IMR-90 (cell line): ENCODE data around the gene ATP9B. TPM values are rescaled to one million over a fixed set of nuclear protein-coding genes. Genes with fewer than 3 reads are reported as not detected.

Source experiments
- ATAC-seq: fragments of 200-7000 bp; cut with Tn5 transposase; 2 replicates; pipeline ENCODE4 v1.9.1; 2020; ENCODE audit warnings: low read depth, mild to moderate bottlenecking, moderate library complexity
- BruUV-seq: library from RNA; stranded (reverse); fragments of 400-500 nt; replicated peaks from 2 replicates; lab custom pipeline; 2021; lab: Mats Ljungman, UMichigan
- CTCF ChIA-PET: fragments of 300-600 bp; formaldehyde crosslinking; extraction: SDS; loops from one replicate; lab custom pipeline; 2021; ENCODE audit warnings: antibody characterized with exemption; lab: Yijun Ruan, JAX
- POLR2A ChIA-PET: fragments of 300-600 bp; sonication (Branson Sonifier 250); formaldehyde crosslinking; loops from one replicate; lab custom pipeline; 2022; ENCODE audit warnings: antibody characterized with exemption; ENCODE audit not compliant: unreplicated experiment; lab: Charles Lee
- DNase-seq: peaks from one replicate; pipeline ENCODE4 v3.0.0; 2013
- H2AFZ ChIP-seq: replicated peaks from 2 replicates; pipeline ENCODE3; 2013; ENCODE audit warnings: low read length, mild to moderate bottlenecking; ENCODE audit not compliant: poor library complexity
- H2AK5ac ChIP-seq: 2 replicates; pipeline ENCODE4 v1.6.1; 2013; ENCODE audit warnings: low read depth, low read length, inconsistent platforms
- H2AK9ac ChIP-seq: replicated peaks from 2 replicates; pipeline ENCODE3; 2013; ENCODE audit warnings: mild to moderate bottlenecking, low read depth, low read length, moderate library complexity; ENCODE audit not compliant: poor library complexity
- H2BK120ac ChIP-seq: 2 replicates; pipeline ENCODE4 v1.6.1; 2013; ENCODE audit warnings: low read depth, low read length, inconsistent platforms
- H2BK15ac ChIP-seq: 3 replicates; pipeline ENCODE4 v1.6.1; 2013; ENCODE audit warnings: low read depth, low read length, inconsistent platforms
- H2BK20ac ChIP-seq: 2 replicates; pipeline ENCODE4 v1.6.1; 2013; ENCODE audit warnings: low read depth, mild to moderate bottlenecking, inconsistent platforms, low read length, moderate library complexity
- H2BK5ac ChIP-seq: 2 replicates; pipeline ENCODE4 v1.6.1; 2013; ENCODE audit warnings: mild to moderate bottlenecking, low read depth, low read length, inconsistent platforms; ENCODE audit not compliant: poor library complexity, severe bottlenecking
- H3K14ac ChIP-seq: replicated peaks from 2 replicates; pipeline ENCODE4 v1.6.1; 2013; ENCODE audit warnings: low read depth, low read length, inconsistent platforms
- H3K18ac ChIP-seq: 2 replicates; pipeline ENCODE4 v1.6.1; 2013; ENCODE audit warnings: low read depth, low read length, control low read depth
- H3K23ac ChIP-seq: 2 replicates; pipeline ENCODE4 v1.6.1; 2013; ENCODE audit warnings: low read depth, low read length, inconsistent platforms
- H3K27ac ChIP-seq: 2 replicates; pipeline ENCODE4 v1.5.1; 2013; ENCODE audit warnings: mild to moderate bottlenecking, control low read depth, low read length; ENCODE audit not compliant: insufficient read depth
- H3K27me3 ChIP-seq: 2 replicates; pipeline ENCODE4 v1.6.1; 2013; ENCODE audit warnings: low read length; ENCODE audit not compliant: control insufficient read depth, insufficient read depth
- H3K36me3 ChIP-seq: 2 replicates; pipeline ENCODE4 v1.6.1; 2013; ENCODE audit warnings: low read length, mixed read lengths; ENCODE audit not compliant: control insufficient read depth, insufficient read depth
- H3K4ac ChIP-seq: 2 replicates; pipeline ENCODE4 v1.6.1; 2013; ENCODE audit warnings: low read depth, low read length, inconsistent platforms
- H3K4me1 ChIP-seq: 2 replicates; pipeline ENCODE4 v1.6.1; 2013; ENCODE audit warnings: low read length, mixed read lengths; ENCODE audit not compliant: control insufficient read depth, insufficient read depth
- H3K4me2 ChIP-seq: 2 replicates; pipeline ENCODE4 v1.6.1; 2013; ENCODE audit warnings: low read depth, mild to moderate bottlenecking, control low read depth, low read length, moderate library complexity
- H3K4me3 ChIP-seq: 2 replicates; pipeline ENCODE4 v1.5.1; 2013; ENCODE audit warnings: low read depth, mild to moderate bottlenecking, control low read depth, low read length, moderate library complexity; ENCODE audit not compliant: insufficient read depth
- H3K56ac ChIP-seq: 2 replicates; pipeline ENCODE4 v1.6.1; 2013; ENCODE audit warnings: low read length, inconsistent platforms; ENCODE audit not compliant: insufficient read depth; ENCODE audit errors: extremely low read depth
- H3K79me1 ChIP-seq, 2 experiments: 2 replicates each; pipeline ENCODE4 v1.6.1; 2013; ENCODE audit warnings: low read length in 2 of 2, inconsistent platforms in 1 of 2, low read depth in 1 of 2
- H3K9ac ChIP-seq: 2 replicates; pipeline ENCODE4 v1.6.1; 2013; ENCODE audit warnings: low read depth, low read length, control low read depth
- H3K9me1 ChIP-seq: 2 replicates; pipeline ENCODE4 v1.6.1; 2013; ENCODE audit warnings: low read length, inconsistent platforms; ENCODE audit not compliant: insufficient read depth
- H3K9me3 ChIP-seq: 2 replicates; pipeline ENCODE4 v1.6.1; 2013; ENCODE audit warnings: low read length; ENCODE audit not compliant: control insufficient read depth, insufficient read depth
- H4K20me1 ChIP-seq: 2 replicates; pipeline ENCODE4 v1.6.1; 2013; ENCODE audit warnings: low read length, inconsistent platforms; ENCODE audit not compliant: insufficient read depth
- H4K5ac ChIP-seq: 2 replicates; pipeline ENCODE4 v1.6.1; 2013; ENCODE audit warnings: mild to moderate bottlenecking, low read depth, low read length, control low read depth
- H4K8ac ChIP-seq, 2 experiments: 2 replicates each; pipeline ENCODE4 v1.6.1; 2013; ENCODE audit warnings: low read depth in 2 of 2, low read length in 2 of 2, control low read depth in 1 of 2, inconsistent platforms in 1 of 2
- H4K91ac ChIP-seq: 2 replicates; pipeline ENCODE4 v1.6.1; 2013; ENCODE audit warnings: low read depth, low read length, inconsistent platforms; ENCODE audit not compliant: insufficient read depth
- BHLHE40 ChIP-seq: fragments of 150-350 bp; IDR thresholded peaks from 2 replicates; pipeline ENCODE4 v1.6.1; 2016; ENCODE audit warnings: mild to moderate bottlenecking, low read depth, low read length
- CEBPB ChIP-seq: IDR thresholded peaks from 2 replicates; pipeline ENCODE4 v1.6.1; 2012; ENCODE audit warnings: low read depth, low read length, improper control_type of control experiment
- CHD1 ChIP-seq: IDR thresholded peaks from 2 replicates; pipeline ENCODE4 v1.6.1; 2012; ENCODE audit warnings: low read depth, low read length, improper control_type of control experiment
- CTCF ChIP-seq: conservative IDR thresholded peaks from 2 replicates; pipeline ENCODE4 v1.5.1; 2012; ENCODE audit warnings: mild to moderate bottlenecking, low read depth, low read length, improper control_type of control experiment
- ELK1 ChIP-seq: fragments of 150-350 bp; IDR thresholded peaks from 2 replicates; pipeline ENCODE4 v1.6.1; 2016; ENCODE audit warnings: low read depth, mild to moderate bottlenecking, low read length, moderate library complexity, borderline replicate concordance
- FOS ChIP-seq: fragments of 150-350 bp; IDR thresholded peaks from 2 replicates; pipeline ENCODE4 v1.6.1; 2016; ENCODE audit warnings: low read depth, low read length
- MAFK ChIP-seq: IDR thresholded peaks from 2 replicates; pipeline ENCODE4 v1.6.1; 2012; ENCODE audit warnings: low read depth, low read length, improper control_type of control experiment
- MAZ ChIP-seq: IDR thresholded peaks from 2 replicates; pipeline ENCODE4 v1.6.1; 2012; ENCODE audit warnings: low read depth, mild to moderate bottlenecking, low read length, improper control_type of control experiment, moderate library complexity, borderline replicate concordance
- MXI1 ChIP-seq: IDR thresholded peaks from 2 replicates; pipeline ENCODE4 v1.6.1; 2012; ENCODE audit warnings: low read depth, mild to moderate bottlenecking, low read length, moderate library complexity, borderline replicate concordance
- NFE2L2 ChIP-seq: fragments of 150-350 bp; IDR thresholded peaks from 2 replicates; pipeline ENCODE4 v1.6.1; 2016; ENCODE audit warnings: low read depth, mild to moderate bottlenecking, low read length
- POLR2A ChIP-seq: IDR thresholded peaks from 2 replicates; pipeline ENCODE4 v1.6.1; 2012; ENCODE audit warnings: mild to moderate bottlenecking, low read depth, low read length
- RAD21 ChIP-seq: IDR thresholded peaks from 2 replicates; pipeline ENCODE4 v1.6.1; 2012; ENCODE audit warnings: low read length, improper control_type of control experiment
- RCOR1 ChIP-seq: IDR thresholded peaks from 2 replicates; pipeline ENCODE4 v1.6.1; 2012; ENCODE audit warnings: mild to moderate bottlenecking, low read length, improper control_type of control experiment; ENCODE audit not compliant: insufficient replicate concordance
- RFX5 ChIP-seq: IDR thresholded peaks from 2 replicates; pipeline ENCODE4 v1.8.0; 2012; ENCODE audit warnings: low read depth, mild to moderate bottlenecking, low read length, moderate library complexity
- SMC3 ChIP-seq: fragments of 150-350 bp; IDR thresholded peaks from 2 replicates; pipeline ENCODE4 v1.6.1; 2016; ENCODE audit warnings: low read depth, mild to moderate bottlenecking, antibody characterized with exemption, low read length, moderate library complexity
- USF2 ChIP-seq: fragments of 150-350 bp; IDR thresholded peaks from 2 replicates; pipeline ENCODE4 v1.6.1; 2017; ENCODE audit warnings: mild to moderate bottlenecking, antibody characterized with exemption, low read length, low read depth
- WGBS, 2 experiments: methylation state at CpG; one replicate each; pipeline versions ENCODE4 v1.1.5 to v1.1.7; 2013; ENCODE audit warnings: missing lambda C conversion rate in 2 of 2; ENCODE audit not compliant: insufficient read length in 1 of 2; ENCODE audit errors: extremely low coverage in 2 of 2; 5-methylcytosine and 5-hydroxymethylcytosine counted together
- dilution Hi-C: fragments of 300-500 bp; cut with HindIII; formaldehyde crosslinking; loops from one replicate; pipeline ENCODE4 v1.14.3; 2018; ENCODE audit warnings: low sequenced_read_pairs; ENCODE audit not compliant: unreplicated experiment
- in situ Hi-C: fragments of 300-500 bp; cut with MboI; formaldehyde crosslinking; loops from 3 replicates; pipeline ENCODE4 v1.14.3; 2019; ENCODE audit warnings: low sequenced_read_pairs, inconsistent platforms, mixed read lengths
- intact Hi-C: fragments of 100-400 bp; cut with micrococcal nuclease; formaldehyde crosslinking; loops from 2 replicates; pipeline ENCODE4 v1.10.0; 2022
- polyA plus RNA-seq, 3 experiments: library from polyadenylated mRNA; depleted of rRNA; stranded (reverse); fragments of >200 nt; gene quantifications; 2 replicates each; pipeline ENCODE4 v1.2.3, GENCODE V29; 2012; ENCODE audit warnings: low replicate concordance in 1 of 3
- total RNA-seq: library from RNA; depleted of rRNA; stranded (reverse); fragments of >200 nt; gene quantifications from 2 replicates; pipeline ENCODE4 v1.2.3, GENCODE V29; 2012

Gene ATP9B
- total and polyA plus RNA-seq, 2 of the 4 experiments (the other 2 are of a cell fraction): 11.0 to 11.5 TPM

- Histone ChIP-seq H3K14ac (no peak overlapping the region), H3K9me3 (no peaks in the 10 kb centered on the region), H3K27ac (no peak overlapping the region), H2BK20ac (no peak overlapping the region), H3K4me3 (no peak overlapping the region), H4K5ac (no peak overlapping the region), H3K36me3 (peaks cover 3% of the 10 kb centered on the region), H3K56ac (no peak overlapping the region), H2AK9ac (no peak overlapping the region), H3K9me1 (peaks cover 3% of the 10 kb centered on the region; the same call in 1 of the 2 replicates), H3K4ac (no peak overlapping the region), H3K9ac (no peak overlapping the region), H3K27me3 (no peaks in the 10 kb centered on the region), H2BK120ac (no peak overlapping the region), H2BK5ac (no peak overlapping the region), H2BK15ac (no peak overlapping the region), H4K20me1 (no peaks in the 10 kb centered on the region), H4K8ac (no peak overlapping the region), H3K4me2 (no peak overlapping the region), H3K18ac (no peak overlapping the region), H3K4me1 (no peaks in the 10 kb centered on the region), H3K23ac (no peak overlapping the region), H4K91ac (no peak overlapping the region), H3K79me1 (no peaks in the 10 kb centered on the region), H2AFZ (no peak overlapping the region), H2AK5ac (no peak overlapping the region)
- DNase-seq (no peak), ATAC-seq (no peak)
- no peak for TF ChIP-seq FOS
- no peak for TF ChIP-seq POLR2A
- no peak for TF ChIP-seq USF2
- TF ChIP-seq MAZ: no peak
- no peak for TF ChIP-seq CTCF
- TF ChIP-seq BHLHE40: no peak
- no peak for TF ChIP-seq RAD21
- TF ChIP-seq CHD1: no peak
- TF ChIP-seq SMC3: no peak
- TF ChIP-seq RCOR1: no peak
- no peak for TF ChIP-seq CEBPB
- TF ChIP-seq MXI1: no peak
- TF ChIP-seq NFE2L2: no peak
- no peak for TF ChIP-seq RFX5
- TF ChIP-seq ELK1: no peak
- TF ChIP-seq MAFK: no peak
- ChIA-PET POLR2A (interaction anchor here (0.7 kb wide), 1 partner anchor 13 kb away, joined by 5 read pairs; no protein-coding TSS in a partner anchor), CTCF (no interaction called here)
- no TSS peak for BruUV-seq
- intact Hi-C loops: no loop called here
- WGBS, 2 experiments: 92% methylated on average over 7 of the region's 12 CpGs; no CpG with 5 or more reads in 1 of the 2 experiments
- in situ Hi-C loops: no loop called here
- dilution Hi-C loops: no loop called here
Observed at GRCh38 chr18:79328887-79329286, 259.7 kb downstream of the ATP9B start.
